GM23248 (cell line): ENCODE results near the gene ABCC4.

Source experiments
- EZH2 ChIP-seq: fragments of 200-600 bp; sonication (generic); IDR thresholded peaks from 2 replicates; pipeline ENCODE4 v1.6.1; 2018; ENCODE audit warnings: antibody characterized with exemption, mild to moderate bottlenecking; ENCODE audit not compliant: insufficient read depth, poor library complexity, severe bottlenecking
- EZH2phosphoT487 ChIP-seq: fragments of 200-600 bp; sonication (generic); IDR thresholded peaks from 2 replicates; pipeline ENCODE4 v1.6.1; 2018; ENCODE audit warnings: antibody characterized with exemption, moderate library complexity, mild to moderate bottlenecking, low read depth; ENCODE audit not compliant: insufficient read depth

- TF ChIP-seq EZH2: no peak
- no peak for TF ChIP-seq EZH2phosphoT487
Measured at GRCh38 chr13:95035311-95036109, 265.7 kb downstream of the ABCC4 start.
